ENCODE measurements around the gene DNAJC10. TPM values are rescaled to one million over a fixed set of nuclear protein-coding genes. Genes with fewer than 3 reads are reported as not detected.

Gene DNAJC10
- total and polyA plus RNA-seq, 2 of the 4 experiments (the other 2 are of a cell fraction), result 34.6 to 53.2 TPM

DNA sequence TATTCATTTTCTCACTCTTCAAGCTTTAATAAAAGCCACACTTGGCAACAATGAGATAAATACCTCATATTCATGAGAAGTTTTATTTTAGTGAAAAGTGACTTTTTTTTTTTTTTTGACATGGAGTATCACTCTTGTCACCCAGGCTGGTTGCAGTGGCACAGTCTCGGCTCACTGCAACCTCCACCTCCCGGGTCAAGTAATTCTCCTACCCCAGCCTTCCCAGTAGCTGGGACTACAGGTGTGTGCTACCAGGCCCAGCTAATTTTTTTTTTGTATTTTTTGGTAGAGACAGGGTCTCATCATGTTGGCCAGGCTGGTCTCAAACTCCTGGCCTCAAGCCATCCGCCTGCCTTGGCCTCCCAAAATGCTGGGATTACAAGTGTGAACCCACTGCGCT is 103.4 kb downstream of the DNAJC10 start:
- dilution Hi-C loops (cut with HindIII; ENCODE audit: low sequenced_read_pairs, unreplicated experiment), result no loop called here
- Histone ChIP-seq H2BK20ac (ENCODE audit: low read depth, low read length) (no peak overlapping the region), H2BK120ac (ENCODE audit: low read depth, low read length) (no peak overlapping the region), H4K91ac (ENCODE audit: insufficient read depth, low read depth, low read length) (no peak overlapping the region), H2AK5ac (ENCODE audit: low read depth, low read length) (no peak overlapping the region), H2AFZ (replicated peaks; ENCODE audit: low read length, poor library complexity) (no peak overlapping the region), H3K4me3 (ENCODE audit: insufficient read depth, low read depth, low read length) (no peak overlapping the region), H3K14ac (replicated peaks; ENCODE audit: low read depth, low read length) (no peak overlapping the region), H3K9me1 (ENCODE audit: insufficient read depth, low read length) (no peaks in the 10 kb centered on the region), H3K4me1 (ENCODE audit: control insufficient read depth, insufficient read depth, low read length) (no peaks in the 10 kb centered on the region), H3K79me1 (ENCODE audit: low read depth in 1 of 2, low read length in 2 of 2) (no peaks in the 10 kb centered on the region), H3K27me3 (ENCODE audit: control insufficient read depth, insufficient read depth, low read length) (peaks cover 5% of the 10 kb centered on the region), H3K4me2 (ENCODE audit: low read depth, low read length) (no peak overlapping the region), H3K56ac (ENCODE audit: extremely low read depth, insufficient read depth, low read length) (no peak overlapping the region), H4K5ac (ENCODE audit: low read depth, low read length) (no peak overlapping the region), H3K9me3 (ENCODE audit: control insufficient read depth, insufficient read depth, low read length) (no peaks in the 10 kb centered on the region), H3K4ac (ENCODE audit: low read depth, low read length) (no peak overlapping the region), H3K18ac (ENCODE audit: low read depth, low read length) (no peak overlapping the region), H3K36me3 (ENCODE audit: control insufficient read depth, insufficient read depth, low read length) (no peaks in the 10 kb centered on the region), H2AK9ac (replicated peaks; ENCODE audit: low read depth, low read length, poor library complexity) (no peak overlapping the region), H2BK5ac (ENCODE audit: low read depth, low read length, poor library complexity, severe bottlenecking) (no peak overlapping the region), H4K8ac (ENCODE audit: low read depth in 2 of 2, low read length in 2 of 2) (no peak overlapping the region), H3K27ac (ENCODE audit: insufficient read depth, low read length) (no peak overlapping the region), H3K23ac (ENCODE audit: low read depth, low read length) (no peak overlapping the region), H3K9ac (ENCODE audit: low read depth, low read length) (no peak overlapping the region), H4K20me1 (ENCODE audit: insufficient read depth, low read length) (no peaks in the 10 kb centered on the region), H2BK15ac (ENCODE audit: low read depth, low read length) (no peak overlapping the region)
- no TSS peak for BruUV-seq (replicated peaks)
- ChIA-PET POLR2A (ENCODE audit: unreplicated experiment) (no interaction called here), CTCF (no interaction called here)
- no peak for ATAC-seq (ENCODE audit: low read depth)
- in situ Hi-C loops (cut with MboI; ENCODE audit: low sequenced_read_pairs), result no loop called here
- DNase-seq, result no peak
- TF ChIP-seq RFX5 (IDR thresholded peaks at IDR 0.05; ENCODE audit: low read depth, low read length) (no peak), MXI1 (IDR thresholded peaks at IDR 0.05; ENCODE audit: borderline replicate concordance, low read depth, low read length) (no peak), MAFK (IDR thresholded peaks at IDR 0.05; ENCODE audit: low read depth, low read length) (no peak), NFE2L2 (IDR thresholded peaks at IDR 0.05; ENCODE audit: low read depth, low read length) (no peak), SMC3 (IDR thresholded peaks at IDR 0.05; ENCODE audit: low read depth, low read length) (no peak), CEBPB (IDR thresholded peaks at IDR 0.05; ENCODE audit: low read depth, low read length) (no peak), RAD21 (IDR thresholded peaks at IDR 0.05; ENCODE audit: low read length) (no peak)
- TF ChIP-seq, protein P1, sequence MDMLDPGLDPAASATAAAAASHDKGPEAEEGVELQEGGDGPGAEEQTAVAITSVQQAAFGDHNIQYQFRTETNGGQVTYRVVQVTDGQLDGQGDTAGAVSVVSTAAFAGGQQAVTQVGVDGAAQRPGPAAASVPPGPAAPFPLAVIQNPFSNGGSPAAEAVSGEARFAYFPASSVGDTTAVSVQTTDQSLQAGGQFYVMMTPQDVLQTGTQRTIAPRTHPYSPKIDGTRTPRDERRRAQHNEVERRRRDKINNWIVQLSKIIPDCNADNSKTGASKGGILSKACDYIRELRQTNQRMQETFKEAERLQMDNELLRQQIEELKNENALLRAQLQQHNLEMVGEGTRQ (IDR thresholded peaks at IDR 0.05; ENCODE audit: low read depth, low read length), result no peak
- intact Hi-C loops (cut with micrococcal nuclease), result no loop called here
- WGBS, 2 experiments (ENCODE audit: extremely low coverage in 2 of 2, insufficient read length in 1 of 2), result no CpG with 5 or more reads among the region's 4 CpGs
